GM12878 (cell line): ENCODE data around the gene CNOT11. TPM values are rescaled to one million over a fixed set of nuclear protein-coding genes. Genes with fewer than 3 reads are reported as not detected.
A peak's percentile ranks its signal among the peaks of the same experiment; 100 is the strongest.

ENCODE experiments used
- BHLHE40 ChIP-seq, 2 experiments: fragments of 450-650 bp in 1 of 2; IDR thresholded peaks; 2 replicates each; pipeline ENCODE4 v1.6.1; 2011 to 2017; ENCODE audit warnings: low read depth in 2 of 2, borderline replicate concordance in 1 of 2, improper control_type of control experiment in 1 of 2, low read length in 1 of 2, mild to moderate bottlenecking in 1 of 2
- BRCA1 ChIP-seq: IDR thresholded peaks from 2 replicates; pipeline ENCODE4 v1.6.1; 2011; ENCODE audit warnings: low read depth, low read length, improper control_type of control experiment
- CBX5 ChIP-seq: sonication (generic); IDR thresholded peaks from 2 replicates; pipeline ENCODE4 v1.6.1; 2016; ENCODE audit warnings: low read depth, moderate library complexity, mild to moderate bottlenecking, inconsistent platforms
- DPF2 ChIP-seq: fragments of 450-650 bp; IDR thresholded peaks from 2 replicates; pipeline ENCODE4 v1.6.1; 2017; ENCODE audit warnings: mild to moderate bottlenecking
- EGR1 ChIP-seq, 2 experiments: IDR thresholded peaks; 1 replicate in 1 of 2; 2 replicates in 1 of 2; pipeline ENCODE4 v1.6.1; 2011 to 2012; ENCODE audit warnings: low read depth in 2 of 2, low read length in 2 of 2, borderline replicate concordance in 1 of 2, mild to moderate bottlenecking in 1 of 2, moderate library complexity in 1 of 2
- EP300 ChIP-seq, 2 experiments: fragments of 150-350 bp in 1 of 2; IDR thresholded peaks; 2 replicates each; pipeline ENCODE4 v1.6.1; 2011 to 2012; ENCODE audit warnings: low read depth in 2 of 2, low read length in 2 of 2, borderline replicate concordance in 1 of 2, improper control_type of control experiment in 1 of 2, inconsistent platforms in 1 of 2; ENCODE audit not compliant: control insufficient read depth in 1 of 2
- FOS ChIP-seq: IDR thresholded peaks from 3 replicates; pipeline ENCODE4 v1.6.1; 2011; ENCODE audit warnings: borderline replicate concordance; ENCODE audit not compliant: insufficient read length; ENCODE audit errors: extremely low read depth
- GATAD2B ChIP-seq: fragments of 450-650 bp; conservative IDR thresholded peaks from 2 replicates; pipeline ENCODE4 v1.6.1; 2017; ENCODE audit warnings: low read depth, mild to moderate bottlenecking, moderate library complexity
- HCFC1 ChIP-seq: fragments of 150-350 bp; IDR thresholded peaks from 2 replicates; pipeline ENCODE4 v1.6.1; 2014; ENCODE audit warnings: low read length
- JUND ChIP-seq: IDR thresholded peaks from 2 replicates; pipeline ENCODE4 v1.6.1; 2012; ENCODE audit warnings: low read depth, mild to moderate bottlenecking, low read length, improper control_type of control experiment, moderate library complexity
- KAT2A ChIP-seq: conservative IDR thresholded peaks from 2 replicates; pipeline ENCODE4 v1.6.1; 2011; ENCODE audit warnings: low read depth, low read length; ENCODE audit not compliant: control insufficient read depth
- MXI1 ChIP-seq: fragments of 150-350 bp; IDR thresholded peaks from 2 replicates; pipeline ENCODE4 v1.6.1; 2011; ENCODE audit warnings: low read depth, mild to moderate bottlenecking, inconsistent platforms, low read length, improper control_type of control experiment
- MYB ChIP-seq: fragments of 150-350 bp; IDR thresholded peaks from 2 replicates; pipeline ENCODE4 v1.6.1; 2014; ENCODE audit warnings: mild to moderate bottlenecking, low read depth, low read length, borderline replicate concordance
- PAX8 ChIP-seq: fragments of 450-650 bp; IDR thresholded peaks from 2 replicates; pipeline ENCODE4 v1.6.1; 2017; ENCODE audit warnings: mild to moderate bottlenecking, moderate library complexity
- POLR2AphosphoS2 ChIP-seq: IDR thresholded peaks from 2 replicates; pipeline ENCODE4 v1.6.1; 2011; ENCODE audit warnings: low read depth, mild to moderate bottlenecking, low read length, improper control_type of control experiment, moderate library complexity
- POLR2AphosphoS5 ChIP-seq: IDR thresholded peaks from 2 replicates; pipeline ENCODE4 v1.6.1; 2011; ENCODE audit warnings: mild to moderate bottlenecking, low read length, inconsistent platforms
- RAD51 ChIP-seq: fragments of 450-650 bp; IDR thresholded peaks from 2 replicates; pipeline ENCODE4 v1.6.1; 2016; ENCODE audit warnings: moderate library complexity, mild to moderate bottlenecking, inconsistent platforms
- SMAD5 ChIP-seq: IDR thresholded peaks from 2 replicates; pipeline ENCODE4 v1.6.1; 2016; ENCODE audit warnings: antibody characterized with exemption, low read depth
- STAT1 ChIP-seq: fragments of 450-650 bp; conservative IDR thresholded peaks from 2 replicates; pipeline ENCODE4 v1.6.1; 2014; ENCODE audit warnings: antibody characterized with exemption, mild to moderate bottlenecking
- SUZ12 ChIP-seq: fragments of 200-600 bp; sonication (generic); IDR thresholded peaks from one replicate; pipeline ENCODE4 v1.6.1; 2018; ENCODE audit warnings: antibody characterized with exemption, mild to moderate bottlenecking; ENCODE audit not compliant: unreplicated experiment
- ZNF622 ChIP-seq: fragments of 450-650 bp; IDR thresholded peaks from 2 replicates; pipeline ENCODE4 v1.6.1; 2017; ENCODE audit warnings: mild to moderate bottlenecking, inconsistent platforms
- ZZZ3 ChIP-seq: IDR thresholded peaks from 2 replicates; pipeline ENCODE4 v1.6.1; 2011; ENCODE audit warnings: low read depth; ENCODE audit not compliant: control insufficient read depth, insufficient read length
- polyA plus RNA-seq, 11 experiments: library from polyadenylated mRNA; depleted of rRNA in 4 of 11; unstranded in 6 of 11; stranded (reverse) in 5 of 11; fragments of >200 nt; fragmentation: Nextera tagmentation in 4 of 11; fragmentation: Illumina TruSeq in 1 of 11; extraction: Ambion mirVana in 4 of 11; extraction: Trizol in 1 of 11; gene quantifications; 1 replicate in 1 of 11; 2 replicates in 10 of 11; pipeline versions ENCODE4 v1.2.1 to v1.2.3, GENCODE V29; 2011 to 2016; ENCODE audit warnings: inconsistent platforms in 2 of 11, missing spikeins in 2 of 11, low read depth in 1 of 11
- total RNA-seq, 4 experiments: library from RNA; depleted of rRNA in 3 of 4; stranded (reverse); fragments of >200 nt in 3 of 4; fragmentation: Illumina TruSeq in 1 of 4; extraction: Trizol in 1 of 4; gene quantifications; 2 replicates each; pipeline versions ENCODE4 v1.2.1 to v1.2.3, GENCODE V29; 2013 to 2021
- TF ChIP-seq, protein P1 (sequence below): IDR thresholded peaks from 2 replicates; pipeline ENCODE4 v1.6.1; 2012; ENCODE audit warnings: mild to moderate bottlenecking, low read depth, low read length
- TF ChIP-seq, protein P2 (sequence below): fragments of 450-650 bp; formaldehyde crosslinking; IDR thresholded peaks from 2 replicates; pipeline ENCODE4 v1.4.0; 2020; ENCODE audit warnings: mild to moderate bottlenecking, moderate library complexity
- TF ChIP-seq, protein P3 (sequence below): IDR thresholded peaks from 2 replicates; pipeline ENCODE4 v1.6.1; 2012; ENCODE audit warnings: low read depth, low read length, improper control_type of control experiment

The CNOT11 gene
- total and polyA plus RNA-seq, 10 of the 15 experiments (the other 5 are each of a cell fraction or from before 2014, with no cell fraction given) = 10.8 to 111 (median 50.5) TPM

GRCh38 chr2:101223814-101224231, 28.9 kb upstream of the CNOT11 start (continued):
- TF ChIP-seq, protein P1, sequence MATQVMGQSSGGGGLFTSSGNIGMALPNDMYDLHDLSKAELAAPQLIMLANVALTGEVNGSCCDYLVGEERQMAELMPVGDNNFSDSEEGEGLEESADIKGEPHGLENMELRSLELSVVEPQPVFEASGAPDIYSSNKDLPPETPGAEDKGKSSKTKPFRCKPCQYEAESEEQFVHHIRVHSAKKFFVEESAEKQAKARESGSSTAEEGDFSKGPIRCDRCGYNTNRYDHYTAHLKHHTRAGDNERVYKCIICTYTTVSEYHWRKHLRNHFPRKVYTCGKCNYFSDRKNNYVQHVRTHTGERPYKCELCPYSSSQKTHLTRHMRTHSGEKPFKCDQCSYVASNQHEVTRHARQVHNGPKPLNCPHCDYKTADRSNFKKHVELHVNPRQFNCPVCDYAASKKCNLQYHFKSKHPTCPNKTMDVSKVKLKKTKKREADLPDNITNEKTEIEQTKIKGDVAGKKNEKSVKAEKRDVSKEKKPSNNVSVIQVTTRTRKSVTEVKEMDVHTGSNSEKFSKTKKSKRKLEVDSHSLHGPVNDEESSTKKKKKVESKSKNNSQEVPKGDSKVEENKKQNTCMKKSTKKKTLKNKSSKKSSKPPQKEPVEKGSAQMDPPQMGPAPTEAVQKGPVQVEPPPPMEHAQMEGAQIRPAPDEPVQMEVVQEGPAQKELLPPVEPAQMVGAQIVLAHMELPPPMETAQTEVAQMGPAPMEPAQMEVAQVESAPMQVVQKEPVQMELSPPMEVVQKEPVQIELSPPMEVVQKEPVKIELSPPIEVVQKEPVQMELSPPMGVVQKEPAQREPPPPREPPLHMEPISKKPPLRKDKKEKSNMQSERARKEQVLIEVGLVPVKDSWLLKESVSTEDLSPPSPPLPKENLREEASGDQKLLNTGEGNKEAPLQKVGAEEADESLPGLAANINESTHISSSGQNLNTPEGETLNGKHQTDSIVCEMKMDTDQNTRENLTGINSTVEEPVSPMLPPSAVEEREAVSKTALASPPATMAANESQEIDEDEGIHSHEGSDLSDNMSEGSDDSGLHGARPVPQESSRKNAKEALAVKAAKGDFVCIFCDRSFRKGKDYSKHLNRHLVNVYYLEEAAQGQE = no peak
- TF ChIP-seq POLR2AphosphoS2 (no peak), CBX5 (0 out of 2 replicates have a peak, but pooled peaks have one; percentile 43), JUND (no peak), RAD51 (no peak), KAT2A (no peak), DPF2 (0 out of 2 replicates have a peak, but pooled peaks have one; percentile 33), MXI1 (no peak), EP300 (IDR thresholded peaks at IDR 0.05; ENCODE audit: borderline replicate concordance in 1 of 2, control insufficient read depth in 1 of 2, low read depth in 2 of 2, low read length in 2 of 2) (no peak; a peak in 1 of 4 replicates), SUZ12 (no peak), POLR2AphosphoS5 (no peak), FOS (no peak), BHLHE40 (IDR thresholded peaks at IDR 0.05; ENCODE audit: borderline replicate concordance in 1 of 2, low read depth in 2 of 2, low read length in 1 of 2) (0 out of 4 replicates have a peak, but pooled peaks of 1 of the 2 experiments have one; percentile 18), HCFC1 (no peak), GATAD2B (no peak), ZNF622 (no peak), MYB (no peak), BRCA1 (no peak), SMAD5 (no peak), PAX8 (no peak), EGR1 (IDR thresholded peaks at IDR 0.05; ENCODE audit: borderline replicate concordance in 1 of 2, low read depth in 2 of 2, low read length in 2 of 2) (no peak), ZZZ3 (no peak), STAT1 (no peak)
- TF ChIP-seq, protein P2, sequence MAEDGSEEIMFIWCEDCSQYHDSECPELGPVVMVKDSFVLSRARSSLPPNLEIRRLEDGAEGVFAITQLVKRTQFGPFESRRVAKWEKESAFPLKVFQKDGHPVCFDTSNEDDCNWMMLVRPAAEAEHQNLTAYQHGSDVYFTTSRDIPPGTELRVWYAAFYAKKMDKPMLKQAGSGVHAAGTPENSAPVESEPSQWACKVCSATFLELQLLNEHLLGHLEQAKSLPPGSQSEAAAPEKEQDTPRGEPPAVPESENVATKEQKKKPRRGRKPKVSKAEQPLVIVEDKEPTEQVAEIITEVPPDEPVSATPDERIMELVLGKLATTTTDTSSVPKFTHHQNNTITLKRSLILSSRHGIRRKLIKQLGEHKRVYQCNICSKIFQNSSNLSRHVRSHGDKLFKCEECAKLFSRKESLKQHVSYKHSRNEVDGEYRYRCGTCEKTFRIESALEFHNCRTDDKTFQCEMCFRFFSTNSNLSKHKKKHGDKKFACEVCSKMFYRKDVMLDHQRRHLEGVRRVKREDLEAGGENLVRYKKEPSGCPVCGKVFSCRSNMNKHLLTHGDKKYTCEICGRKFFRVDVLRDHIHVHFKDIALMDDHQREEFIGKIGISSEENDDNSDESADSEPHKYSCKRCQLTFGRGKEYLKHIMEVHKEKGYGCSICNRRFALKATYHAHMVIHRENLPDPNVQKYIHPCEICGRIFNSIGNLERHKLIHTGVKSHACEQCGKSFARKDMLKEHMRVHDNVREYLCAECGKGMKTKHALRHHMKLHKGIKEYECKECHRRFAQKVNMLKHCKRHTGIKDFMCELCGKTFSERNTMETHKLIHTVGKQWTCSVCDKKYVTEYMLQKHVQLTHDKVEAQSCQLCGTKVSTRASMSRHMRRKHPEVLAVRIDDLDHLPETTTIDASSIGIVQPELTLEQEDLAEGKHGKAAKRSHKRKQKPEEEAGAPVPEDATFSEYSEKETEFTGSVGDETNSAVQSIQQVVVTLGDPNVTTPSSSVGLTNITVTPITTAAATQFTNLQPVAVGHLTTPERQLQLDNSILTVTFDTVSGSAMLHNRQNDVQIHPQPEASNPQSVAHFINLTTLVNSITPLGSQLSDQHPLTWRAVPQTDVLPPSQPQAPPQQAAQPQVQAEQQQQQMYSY (CRISPR knock-in tag) = no peak
- TF ChIP-seq, protein P3, sequence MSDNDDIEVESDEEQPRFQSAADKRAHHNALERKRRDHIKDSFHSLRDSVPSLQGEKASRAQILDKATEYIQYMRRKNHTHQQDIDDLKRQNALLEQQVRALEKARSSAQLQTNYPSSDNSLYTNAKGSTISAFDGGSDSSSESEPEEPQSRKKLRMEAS = no peak
